GM23338 (cell line): Measurements from ENCODE around the gene KCNJ6. TPM values are rescaled to one million over a fixed set of nuclear protein-coding genes. Genes with fewer than 3 reads are reported as not detected.

Source experiments
- ATAC-seq: fragments of 200-7000 bp; cut with Tn5 transposase; 3 replicates; pipeline ENCODE4 v1.9.1; 2020
- DNase-seq: peaks from one replicate; pipeline ENCODE4 v3.0.0-alpha.2; 2015; ENCODE audit warnings: low spot score
- H2AFZ ChIP-seq: fragments of 200-600 bp; sonication (generic); 2 replicates; pipeline ENCODE4 v1.8.0; 2016; ENCODE audit warnings: antibody characterized with exemption, mild to moderate bottlenecking, moderate library complexity
- H3F3A ChIP-seq: fragments of 200-600 bp; sonication (generic); replicated peaks from 2 replicates; pipeline ENCODE4 v1.8.0; 2017; ENCODE audit warnings: antibody characterized with exemption, mixed run types, low read depth
- H3K27ac ChIP-seq: fragments of 200-600 bp; sonication (generic); 2 replicates; pipeline ENCODE4 v1.6.1; 2016; ENCODE audit warnings: low read depth
- H3K27me3 ChIP-seq: fragments of 200-600 bp; sonication (generic); 2 replicates; pipeline ENCODE4 v1.8.0; 2016; ENCODE audit warnings: mild to moderate bottlenecking, mixed run types, moderate library complexity; ENCODE audit not compliant: insufficient read depth
- H3K36me3 ChIP-seq: fragments of 200-600 bp; sonication (generic); 2 replicates; pipeline ENCODE4 v1.8.0; 2016; ENCODE audit warnings: mild to moderate bottlenecking; ENCODE audit not compliant: insufficient read depth
- H3K4me1 ChIP-seq: fragments of 200-600 bp; sonication (generic); 2 replicates; pipeline ENCODE4 v1.8.0; 2016; ENCODE audit warnings: mild to moderate bottlenecking, moderate library complexity; ENCODE audit not compliant: insufficient read depth
- H3K4me2 ChIP-seq: fragments of 200-600 bp; sonication (generic); 2 replicates; pipeline ENCODE4 v1.7.1; 2017; ENCODE audit warnings: mixed run types
- H3K4me3 ChIP-seq: fragments of 200-600 bp; sonication (generic); 2 replicates; pipeline ENCODE4 v1.6.1; 2016; ENCODE audit warnings: mixed run types
- H3K79me2 ChIP-seq: fragments of 200-600 bp; sonication (generic); replicated peaks from 2 replicates; pipeline ENCODE4 v1.8.0; 2017; ENCODE audit warnings: mild to moderate bottlenecking; ENCODE audit not compliant: insufficient read depth
- H3K9me2 ChIP-seq: fragments of 200-600 bp; sonication (generic); 2 replicates; pipeline ENCODE4 v1.8.0; 2017; ENCODE audit not compliant: insufficient read depth
- H4K20me1 ChIP-seq: fragments of 200-600 bp; sonication (generic); replicated peaks from 2 replicates; pipeline ENCODE4 v1.8.0; 2017; ENCODE audit warnings: mild to moderate bottlenecking; ENCODE audit not compliant: insufficient read depth
- H3K27ac Mint-ChIP-seq: 2 replicates; pipeline ENCODE4 v1.8.0; 2020; ENCODE audit warnings: inconsistent platforms, mild to moderate bottlenecking, moderate library complexity, mixed read lengths
- H3K27me3 Mint-ChIP-seq: 3 replicates; pipeline ENCODE4 v1.8.0; 2022; ENCODE audit warnings: low read depth, mild to moderate bottlenecking, moderate library complexity, mixed read lengths, inconsistent platforms; ENCODE audit not compliant: insufficient read depth, poor library complexity
- H3K36me3 Mint-ChIP-seq: 3 replicates; pipeline ENCODE4 v1.8.0; 2021; ENCODE audit warnings: low read depth, mild to moderate bottlenecking, inconsistent platforms, moderate library complexity, mixed read lengths
- H3K4me1 Mint-ChIP-seq: 3 replicates; pipeline ENCODE4 v1.8.0; 2020; ENCODE audit warnings: mild to moderate bottlenecking, inconsistent platforms, mixed read lengths
- H3K4me3 Mint-ChIP-seq: 3 replicates; pipeline ENCODE4 v1.8.0; 2021; ENCODE audit warnings: moderate library complexity, mild to moderate bottlenecking, inconsistent platforms, mixed read lengths
- H3K9me3 Mint-ChIP-seq: 3 replicates; pipeline ENCODE4 v1.8.0; 2020; ENCODE audit warnings: moderate library complexity, mild to moderate bottlenecking, inconsistent platforms, mixed read lengths
- CREB1 ChIP-seq: fragments of 250-450 bp; sonication (Bioruptor Pico); IDR thresholded peaks from 2 replicates; pipeline ENCODE4 v1.5.0; 2020; ENCODE audit warnings: low read depth, mild to moderate bottlenecking, moderate library complexity
- CTCF ChIP-seq, 2 experiments: fragments of 200-600 bp in 1 of 2; sonication (generic) in 1 of 2; conservative IDR thresholded peaks; 2 replicates each; pipeline versions ENCODE4 v1.5.1 to v1.6.1; 2016 to 2017; ENCODE audit warnings: antibody characterized with exemption in 2 of 2, low read depth in 2 of 2, mild to moderate bottlenecking in 2 of 2, moderate library complexity in 1 of 2
- ETS1 ChIP-seq: IDR thresholded peaks from 2 replicates; pipeline ENCODE4 v1.6.1; 2016; ENCODE audit warnings: antibody characterized with exemption
- EZH2 ChIP-seq: fragments of 200-600 bp; sonication (generic); IDR thresholded peaks from one replicate; pipeline ENCODE4 v1.8.0; 2017; ENCODE audit warnings: antibody characterized with exemption, mild to moderate bottlenecking, low read depth; ENCODE audit not compliant: unreplicated experiment
- JUNB ChIP-seq: IDR thresholded peaks from one replicate; pipeline ENCODE4 v1.6.1; 2016; ENCODE audit warnings: antibody characterized with exemption; ENCODE audit not compliant: unreplicated experiment
- ZNF114 ChIP-seq: fragments of 250-450 bp; sonication (Bioruptor Pico); IDR thresholded peaks from 2 replicates; pipeline ENCODE4 v1.5.0; 2020; ENCODE audit warnings: mild to moderate bottlenecking, moderate library complexity
- ZNF331 ChIP-seq: fragments of 250-450 bp; sonication (Bioruptor Pico); IDR thresholded peaks from 2 replicates; pipeline ENCODE4 v1.5.0; 2020; ENCODE audit warnings: low read depth, mild to moderate bottlenecking, moderate library complexity
- ZNF462 ChIP-seq: fragments of 250-450 bp; sonication (Bioruptor Pico); IDR thresholded peaks from 2 replicates; pipeline ENCODE4 v1.5.0; 2020; ENCODE audit warnings: mild to moderate bottlenecking, moderate library complexity
- polyA plus RNA-seq: library from polyadenylated mRNA; unstranded; fragments of >200 nt; fragmentation: Nextera tagmentation; extraction: Ambion mirVana; gene quantifications from 2 replicates; pipeline ENCODE4 v1.2.1, GENCODE V29; 2016
- total RNA-seq: library from RNA; depleted of rRNA; stranded (reverse); fragments of >200 nt; shearing (Covaris generic); gene quantifications from 2 replicates; pipeline ENCODE4 v1.2.3, GENCODE V29; 2014

The KCNJ6 gene
- total and polyA plus RNA-seq, 2 experiments from 2014 or later = 0.48 to 0.52 TPM

- TF ChIP-seq ZNF462 (no peak), ETS1 (no peak), JUNB (no peak)
These were observed 351.2 kb downstream of the KCNJ6 start (continued) for GRCh38 chr21:37564924-37565529.

GRCh38 chr21:37564341-37564923, 351.8 kb downstream of the KCNJ6 start:
- H3K4me2 ChIP-seq = peak overlapping the region; percentile 80
- ATAC-seq (peak; percentile 67), DNase-seq (peak; percentile 48)
- no peaks in the 10 kb centered on the region; the same call in 1 of the 2 replicates for H3K79me2 ChIP-seq
- 0 out of 2 replicates have a peak, but pooled peaks cover 9% of the 10 kb centered on the region for H3F3A ChIP-seq
- TF ChIP-seq ETS1 (no peak), ZNF331 (CRISPR knock-in tag) (no peak), EZH2 (no peak), CTCF (conservative IDR thresholded peaks at IDR 0.05; ENCODE audit: low read depth in 2 of 2) (peak in 1 of 2 experiments; percentile 41; a peak in 2 of 4 replicates), CREB1 (no peak), ZNF114 (no peak)
- peak overlapping the region; percentile 48 for H3K4me3 ChIP-seq
- peaks cover 11% of the 10 kb centered on the region; the same call in 2 of the 3 replicates for H3K9me3 Mint-ChIP-seq
- H3K27ac ChIP-seq = peak overlapping the region; percentile 78
- peak overlapping the region; percentile 93; the same call in 1 of the 2 replicates for H2AFZ ChIP-seq
- peaks cover 3% of the 10 kb centered on the region; the same call in 2 of the 3 replicates for H3K36me3 Mint-ChIP-seq
- peaks cover 20% of the 10 kb centered on the region for H3K4me1 ChIP-seq
- peaks cover 11% of the 10 kb centered on the region for H3K9me2 ChIP-seq
- H3K4me1 Mint-ChIP-seq = peaks cover 17% of the 10 kb centered on the region
- no peaks in the 10 kb centered on the region; the same call in 1 of the 2 replicates for H3K36me3 ChIP-seq
- peaks cover 12% of the 10 kb centered on the region for H3K27me3 ChIP-seq
- H4K20me1 ChIP-seq = no peaks in the 10 kb centered on the region
- peak overlapping the region; percentile 88 for H3K27ac Mint-ChIP-seq
- H3K27me3 Mint-ChIP-seq = peaks cover 18% of the 10 kb centered on the region
- peak overlapping the region; percentile 57 for H3K4me3 Mint-ChIP-seq
